ENCODE measurements around the gene KCNJ16.

KCNJ16 gene

DNA sequence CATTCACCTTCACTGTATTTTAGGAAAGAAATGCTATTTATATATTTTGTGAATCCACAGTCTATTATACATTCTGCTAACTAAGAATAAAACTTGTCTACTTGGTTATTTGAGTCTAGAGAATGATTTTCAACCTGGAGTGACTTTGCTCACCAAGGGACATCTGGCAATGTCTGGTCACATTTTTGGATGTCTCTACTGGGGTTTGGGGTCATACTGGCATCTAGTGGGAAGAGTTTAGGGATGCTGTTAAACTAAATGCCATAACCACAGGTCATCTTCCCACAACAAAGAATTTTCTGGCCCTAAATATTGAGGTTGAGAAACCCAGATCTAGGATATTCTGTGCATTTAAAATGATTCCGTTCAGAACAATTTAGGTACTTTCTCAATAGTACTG, 26.0 kb downstream of the KCNJ16 start:
- no peaks in the 10 kb centered on the region for H3K4me1 ChIP-seq (ENCODE audit: insufficient read depth, low read length)
- WGBS = no CpG with 5 or more reads among the region's 1 CpG

DNA sequence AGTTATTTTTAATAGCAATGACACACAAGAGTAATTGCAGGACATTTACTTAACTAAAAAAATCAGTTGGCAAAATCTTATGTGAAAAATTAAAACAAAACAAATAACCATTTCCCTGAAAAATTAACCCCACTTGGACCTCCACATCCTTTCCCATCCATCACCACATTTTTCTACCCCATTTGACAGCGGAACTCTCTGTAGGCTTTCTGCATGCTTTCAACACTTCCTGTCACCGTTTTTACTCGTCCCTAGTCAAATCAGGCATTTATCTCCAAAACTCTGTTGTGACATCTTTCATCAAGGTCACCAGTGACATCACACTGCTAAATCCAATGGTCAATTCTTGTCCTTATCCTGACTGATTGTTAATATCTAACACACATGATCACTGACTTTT, 27.5 kb downstream of the KCNJ16 start:
- Histone ChIP-seq H3K4me3 (ENCODE audit: low read length) (no peak overlapping the region), H3K4me1 (ENCODE audit: insufficient read depth, low read length) (no peaks in the 10 kb centered on the region), H3K9ac (ENCODE audit: low read depth, low read length) (no peak overlapping the region), H3K27me3 (ENCODE audit: insufficient read depth, low read length) (no peaks in the 10 kb centered on the region), H3K36me3 (ENCODE audit: insufficient read depth, low read length) (no peaks in the 10 kb centered on the region), H3K27ac (ENCODE audit: low read depth, low read length) (no peak overlapping the region), H3K9me3 (ENCODE audit: insufficient read depth, low read depth, low read length) (no peaks in the 10 kb centered on the region)
- 95% methylated on average over 3 of the region's 3 CpGs for WGBS

More for the DNA sequence above, 26.0 kb downstream of the KCNJ16 start:
- Histone ChIP-seq H3K4me3 (ENCODE audit: low read length) (no peak overlapping the region), H3K36me3 (ENCODE audit: insufficient read depth, low read length) (no peaks in the 10 kb centered on the region), H3K9ac (ENCODE audit: low read depth, low read length) (no peak overlapping the region), H3K27me3 (ENCODE audit: insufficient read depth, low read length) (no peaks in the 10 kb centered on the region), H3K27ac (ENCODE audit: low read depth, low read length) (no peak overlapping the region), H3K9me3 (ENCODE audit: insufficient read depth, low read depth, low read length) (no peaks in the 10 kb centered on the region)

DNA sequence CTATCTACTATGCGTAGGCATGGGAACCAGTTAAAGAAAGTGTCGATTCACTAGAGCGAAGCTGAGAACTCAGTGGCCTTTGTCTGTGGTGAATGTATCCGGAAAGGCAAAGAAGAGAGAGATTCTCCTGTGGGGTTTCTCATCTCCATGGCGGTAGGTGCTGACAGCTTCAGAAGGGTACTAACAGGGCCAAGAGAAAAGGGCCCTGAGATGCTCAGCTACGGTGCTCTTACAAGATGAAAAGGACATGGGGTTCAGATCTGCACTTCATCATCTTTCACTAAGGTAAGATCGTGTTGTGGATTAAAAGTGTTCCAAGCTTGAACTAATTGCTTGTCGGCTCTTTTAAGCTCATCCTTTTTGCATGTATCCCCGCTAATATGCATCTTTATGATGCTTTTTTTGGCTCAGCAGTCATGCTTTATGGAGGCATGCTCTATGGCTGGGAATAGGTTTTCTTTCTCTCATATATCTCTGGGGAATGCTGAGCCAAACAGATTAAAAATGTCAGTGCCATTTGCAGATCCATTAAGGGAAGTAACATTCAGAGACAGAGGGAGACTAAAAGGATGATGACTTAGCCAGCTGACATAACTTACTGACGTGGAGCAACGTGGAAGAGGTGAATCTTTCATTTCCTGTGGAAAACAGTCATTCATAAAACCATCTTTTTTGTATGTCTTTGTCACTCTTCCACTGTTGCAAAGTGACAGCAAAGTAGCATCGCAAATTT, 29.9 kb downstream of the KCNJ16 start:
- 94% methylated on average over 12 of the region's 12 CpGs for WGBS
- H3K9ac ChIP-seq (ENCODE audit: low read depth, low read length) = no peak overlapping the region

DNA sequence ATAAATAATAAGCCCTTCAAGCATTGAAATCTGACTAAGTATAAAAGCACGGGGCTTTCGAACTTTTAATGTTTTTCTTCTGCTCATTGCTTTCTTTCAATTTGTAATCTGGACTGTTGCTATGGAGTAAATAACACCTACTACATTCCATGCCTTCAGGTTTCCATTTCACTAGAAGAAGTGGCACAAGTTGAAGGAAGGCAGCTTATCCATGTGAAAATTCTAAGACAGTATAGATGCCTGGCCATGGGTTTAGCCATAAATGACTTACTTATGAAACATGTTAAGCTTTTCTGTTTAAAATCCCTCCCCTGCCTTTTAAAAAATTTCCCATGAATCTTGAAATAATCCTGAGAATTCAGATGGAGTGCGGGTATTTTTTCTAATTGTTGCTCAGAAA, 30.6 kb downstream of the KCNJ16 start:
- H3K27me3 ChIP-seq (ENCODE audit: insufficient read depth, low read length) = no peaks in the 10 kb centered on the region
- H3K36me3 ChIP-seq (ENCODE audit: insufficient read depth, low read length) = no peaks in the 10 kb centered on the region
- H3K27ac ChIP-seq (ENCODE audit: low read depth, low read length) = no peak overlapping the region
- 100% methylated on average over 3 of the region's 3 CpGs for WGBS
- H3K4me3 ChIP-seq (ENCODE audit: low read length) = no peak overlapping the region
- no peaks in the 10 kb centered on the region for H3K9me3 ChIP-seq (ENCODE audit: insufficient read depth, low read depth, low read length)
- no peaks in the 10 kb centered on the region for H3K4me1 ChIP-seq (ENCODE audit: insufficient read depth, low read length)
- no peak overlapping the region for H3K9ac ChIP-seq (ENCODE audit: low read depth, low read length)

More for the DNA sequence above, 29.9 kb downstream of the KCNJ16 start:
- H3K27me3 ChIP-seq (ENCODE audit: insufficient read depth, low read length) = no peaks in the 10 kb centered on the region
- H3K36me3 ChIP-seq (ENCODE audit: insufficient read depth, low read length) = no peaks in the 10 kb centered on the region
- H3K4me3 ChIP-seq (ENCODE audit: low read length) = no peak overlapping the region
- H3K27ac ChIP-seq (ENCODE audit: low read depth, low read length) = no peak overlapping the region
- H3K9me3 ChIP-seq (ENCODE audit: insufficient read depth, low read depth, low read length) = no peaks in the 10 kb centered on the region
- H3K4me1 ChIP-seq (ENCODE audit: insufficient read depth, low read length) = no peaks in the 10 kb centered on the region

DNA sequence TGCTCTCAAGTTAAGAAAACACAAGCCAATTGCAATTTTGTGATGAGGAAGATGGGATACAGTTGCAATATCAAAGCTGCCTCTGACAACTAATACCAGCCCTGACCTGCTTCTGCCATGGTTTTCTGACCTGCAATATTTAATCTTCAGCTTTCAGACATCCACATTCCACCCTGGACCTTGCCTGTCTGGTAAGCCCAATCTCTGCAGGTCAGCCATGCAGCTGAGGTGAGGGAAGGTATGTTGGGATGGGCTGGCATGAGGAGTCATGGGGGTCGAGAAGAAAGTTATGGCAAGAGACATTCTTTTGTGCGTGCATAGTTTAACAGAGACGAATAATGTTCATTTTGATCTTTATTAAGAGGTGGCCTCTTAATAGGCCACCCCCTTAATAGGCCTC, 31.5 kb downstream of the KCNJ16 start:
- Histone ChIP-seq H3K4me1 (ENCODE audit: insufficient read depth, low read length) (no peaks in the 10 kb centered on the region), H3K4me3 (ENCODE audit: low read length) (no peak overlapping the region), H3K9me3 (ENCODE audit: insufficient read depth, low read depth, low read length) (no peaks in the 10 kb centered on the region), H3K27me3 (ENCODE audit: insufficient read depth, low read length) (no peaks in the 10 kb centered on the region), H3K27ac (ENCODE audit: low read depth, low read length) (no peak overlapping the region), H3K36me3 (ENCODE audit: insufficient read depth, low read length) (no peaks in the 10 kb centered on the region), H3K9ac (ENCODE audit: low read depth, low read length) (no peak overlapping the region)
- whole genome bisulfite sequencing = 97% methylated on average over 3 of the region's 3 CpGs

DNA sequence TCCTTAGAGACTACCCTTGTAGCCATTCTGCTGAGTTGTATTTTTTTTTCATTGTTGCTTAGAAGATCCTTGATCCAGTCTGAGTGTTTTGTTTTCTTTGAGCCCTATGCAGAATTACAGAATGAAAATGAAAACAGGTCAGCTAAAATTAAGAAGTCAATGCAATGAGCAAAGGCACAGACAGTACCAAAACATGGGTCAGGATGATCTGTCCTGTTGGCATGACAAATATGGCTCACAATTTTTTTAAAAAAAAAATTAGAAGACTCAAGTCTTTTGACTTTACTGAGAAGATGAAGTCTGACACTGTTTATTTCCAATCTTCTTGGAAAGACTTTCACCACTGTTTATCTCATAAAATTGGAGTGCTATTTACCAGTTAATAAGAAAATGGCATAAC, 32.4 kb downstream of the KCNJ16 start:
- H3K27me3 ChIP-seq (ENCODE audit: insufficient read depth, low read length) = no peaks in the 10 kb centered on the region
- H3K4me3 ChIP-seq (ENCODE audit: low read length) = no peak overlapping the region
- no peaks in the 10 kb centered on the region for H3K9me3 ChIP-seq (ENCODE audit: insufficient read depth, low read depth, low read length)
- no peaks in the 10 kb centered on the region for H3K36me3 ChIP-seq (ENCODE audit: insufficient read depth, low read length)
- H3K27ac ChIP-seq (ENCODE audit: low read depth, low read length) = no peak overlapping the region
- no peak overlapping the region for H3K9ac ChIP-seq (ENCODE audit: low read depth, low read length)
- H3K4me1 ChIP-seq (ENCODE audit: insufficient read depth, low read length) = no peaks in the 10 kb centered on the region

DNA sequence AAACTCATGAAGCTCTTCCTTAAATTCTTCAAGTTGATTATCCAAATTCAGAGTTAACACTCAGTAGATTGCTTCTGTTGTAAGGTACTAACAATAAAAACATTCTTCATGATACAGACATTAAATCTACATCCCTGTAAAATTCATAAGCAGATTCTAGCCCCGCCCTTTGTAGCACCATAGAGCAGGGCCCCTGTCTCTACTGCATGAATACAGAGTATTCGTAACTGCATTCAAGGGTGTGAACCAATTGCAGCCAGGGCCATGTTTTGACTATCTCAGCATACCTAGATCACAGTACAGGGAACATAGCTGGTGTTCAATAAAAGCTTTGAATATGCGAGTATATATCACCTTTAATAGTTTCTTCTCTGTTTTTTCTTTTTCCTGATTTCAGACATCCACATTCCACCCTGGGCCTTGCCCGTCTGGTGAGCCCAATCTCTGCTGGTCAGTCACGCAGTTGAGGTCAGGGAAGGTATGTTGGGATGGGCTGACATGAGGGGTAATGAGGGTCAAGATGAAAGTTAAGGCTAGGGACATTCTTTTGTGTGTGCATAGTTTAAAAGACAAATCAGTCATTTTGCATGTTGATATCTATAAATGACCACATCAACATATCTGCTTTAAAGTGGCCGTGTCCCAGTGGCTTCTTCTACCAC, 33.0 kb downstream of the KCNJ16 start:
- Histone ChIP-seq H3K4me1 (ENCODE audit: insufficient read depth, low read length) (no peaks in the 10 kb centered on the region), H3K9me3 (ENCODE audit: insufficient read depth, low read depth, low read length) (no peaks in the 10 kb centered on the region), H3K4me3 (ENCODE audit: low read length) (no peak overlapping the region), H3K9ac (ENCODE audit: low read depth, low read length) (no peak overlapping the region), H3K27ac (ENCODE audit: low read depth, low read length) (no peak overlapping the region), H3K27me3 (ENCODE audit: insufficient read depth, low read length) (no peaks in the 10 kb centered on the region), H3K36me3 (ENCODE audit: insufficient read depth, low read length) (no peaks in the 10 kb centered on the region)
- WGBS = 96% methylated on average over 6 of the region's 6 CpGs

DNA sequence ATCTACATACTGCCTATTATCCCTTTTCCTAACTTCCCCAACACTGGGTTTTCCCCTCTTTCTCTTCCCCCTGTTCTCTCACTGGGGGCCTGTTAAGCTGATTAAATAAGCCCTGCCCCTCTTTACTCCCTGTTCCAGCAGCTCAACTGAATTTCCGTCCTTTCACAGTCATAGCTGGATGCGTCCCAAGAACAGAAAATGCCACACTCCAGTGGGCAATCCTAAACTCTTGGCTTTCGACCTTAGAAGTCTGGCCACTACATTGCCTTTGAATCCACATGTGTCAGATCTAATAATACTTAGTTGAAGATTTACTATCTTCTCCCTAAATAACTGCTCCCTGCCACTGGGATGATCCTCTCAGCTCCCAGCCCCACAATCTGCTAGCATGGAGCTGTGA, 34.5 kb downstream of the KCNJ16 start:
- WGBS = 93% methylated on average over 3 of the region's 3 CpGs
- Histone ChIP-seq H3K27ac (ENCODE audit: low read depth, low read length) (no peak overlapping the region), H3K36me3 (ENCODE audit: insufficient read depth, low read length) (no peaks in the 10 kb centered on the region), H3K27me3 (ENCODE audit: insufficient read depth, low read length) (no peaks in the 10 kb centered on the region), H3K4me1 (ENCODE audit: insufficient read depth, low read length) (no peaks in the 10 kb centered on the region), H3K9me3 (ENCODE audit: insufficient read depth, low read depth, low read length) (no peaks in the 10 kb centered on the region), H3K4me3 (ENCODE audit: low read length) (no peak overlapping the region), H3K9ac (ENCODE audit: low read depth, low read length) (no peak overlapping the region)

DNA sequence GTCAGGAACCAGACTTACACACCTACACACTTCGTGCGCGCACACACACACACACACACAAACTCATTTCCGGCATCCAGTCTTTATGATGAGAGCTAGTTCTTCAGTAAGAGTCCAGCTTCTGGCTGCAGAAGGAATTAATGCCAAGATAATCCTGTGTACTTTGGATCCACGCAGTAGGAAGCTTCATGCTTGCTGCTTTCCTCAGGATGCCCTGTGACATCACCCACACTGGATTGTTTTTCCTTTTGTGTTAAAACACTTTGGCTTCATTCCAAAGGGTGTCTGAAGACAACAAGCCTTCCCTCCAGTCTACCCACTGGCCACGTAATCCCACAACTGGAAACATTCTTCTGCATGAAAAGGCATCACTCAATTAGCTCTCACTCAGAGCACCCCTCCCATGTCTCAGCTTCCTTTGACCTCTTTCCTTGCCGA, 35.4 kb downstream of the KCNJ16 start:
- no peak overlapping the region for H3K9ac ChIP-seq (ENCODE audit: low read depth, low read length)
- no peaks in the 10 kb centered on the region for H3K4me1 ChIP-seq (ENCODE audit: insufficient read depth, low read length)
- H3K4me3 ChIP-seq (ENCODE audit: low read length) = no peak overlapping the region
- no peaks in the 10 kb centered on the region for H3K9me3 ChIP-seq (ENCODE audit: insufficient read depth, low read depth, low read length)
- no peak overlapping the region for H3K27ac ChIP-seq (ENCODE audit: low read depth, low read length)
- no peaks in the 10 kb centered on the region for H3K27me3 ChIP-seq (ENCODE audit: insufficient read depth, low read length)
- no peaks in the 10 kb centered on the region for H3K36me3 ChIP-seq (ENCODE audit: insufficient read depth, low read length)
- WGBS = 98% methylated on average over 7 of the region's 7 CpGs

DNA sequence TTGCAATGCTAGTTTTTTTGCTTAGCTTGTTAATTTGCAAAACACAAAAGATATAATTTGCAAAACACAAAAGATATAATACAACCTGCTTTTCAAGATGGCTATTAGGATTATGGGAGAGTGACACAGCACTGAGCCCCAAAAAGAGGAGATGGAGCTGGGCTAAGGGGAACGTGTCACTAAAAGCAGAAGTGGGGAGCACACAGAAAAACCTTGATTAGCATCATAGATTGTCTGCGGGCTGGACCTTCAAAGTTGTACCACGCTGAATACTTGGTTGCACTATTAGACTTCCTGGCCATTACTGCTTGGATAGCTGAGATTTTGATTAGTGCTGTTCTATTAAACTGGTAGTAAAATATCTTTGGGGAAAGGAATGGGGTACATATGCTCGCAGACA, 36.2 kb downstream of the KCNJ16 start:
- no peaks in the 10 kb centered on the region for H3K9me3 ChIP-seq (ENCODE audit: insufficient read depth, low read depth, low read length)
- no peak overlapping the region for H3K9ac ChIP-seq (ENCODE audit: low read depth, low read length)
- H3K36me3 ChIP-seq (ENCODE audit: insufficient read depth, low read length) = no peaks in the 10 kb centered on the region
- WGBS = 95% methylated on average over 4 of the region's 4 CpGs
- no peak overlapping the region for H3K4me3 ChIP-seq (ENCODE audit: low read length)
- H3K27ac ChIP-seq (ENCODE audit: low read depth, low read length) = no peak overlapping the region
- H3K4me1 ChIP-seq (ENCODE audit: insufficient read depth, low read length) = no peaks in the 10 kb centered on the region
- H3K27me3 ChIP-seq (ENCODE audit: insufficient read depth, low read length) = no peaks in the 10 kb centered on the region

DNA sequence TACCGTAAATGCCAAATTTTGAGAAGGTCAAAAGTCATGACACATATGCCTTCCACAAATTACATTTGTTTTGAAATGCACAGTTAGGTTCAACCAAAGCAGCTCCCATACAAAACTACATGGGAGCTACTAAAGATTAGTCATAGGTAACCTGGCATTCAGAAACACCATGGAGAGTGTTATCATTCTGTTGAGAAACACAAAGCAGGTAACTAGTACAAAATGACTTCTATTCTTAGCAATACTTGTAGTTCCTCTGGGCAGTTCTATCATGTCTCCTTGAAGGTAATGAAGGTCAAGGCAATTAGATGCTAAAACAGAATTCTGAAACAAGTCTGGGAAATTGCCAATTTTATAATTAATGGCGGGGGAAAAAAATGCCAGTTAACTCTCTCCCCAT, 39.4 kb downstream of the KCNJ16 start:
- H3K4me1 ChIP-seq (ENCODE audit: insufficient read depth, low read length) = no peaks in the 10 kb centered on the region
- WGBS = 100% methylated on average over 1 of the region's 2 CpGs
- H3K36me3 ChIP-seq (ENCODE audit: insufficient read depth, low read length) = no peaks in the 10 kb centered on the region
- H3K9me3 ChIP-seq (ENCODE audit: insufficient read depth, low read depth, low read length) = 0 out of 2 replicates have a peak, but pooled peaks cover 5% of the 10 kb centered on the region
- H3K9ac ChIP-seq (ENCODE audit: low read depth, low read length) = no peak overlapping the region
- H3K27me3 ChIP-seq (ENCODE audit: insufficient read depth, low read length) = no peaks in the 10 kb centered on the region
- H3K4me3 ChIP-seq (ENCODE audit: low read length) = no peak overlapping the region
- H3K27ac ChIP-seq (ENCODE audit: low read depth, low read length) = no peak overlapping the region

All from HUES64 (cell line).